ENCODE measurements around the gene IRS2.

DNA sequence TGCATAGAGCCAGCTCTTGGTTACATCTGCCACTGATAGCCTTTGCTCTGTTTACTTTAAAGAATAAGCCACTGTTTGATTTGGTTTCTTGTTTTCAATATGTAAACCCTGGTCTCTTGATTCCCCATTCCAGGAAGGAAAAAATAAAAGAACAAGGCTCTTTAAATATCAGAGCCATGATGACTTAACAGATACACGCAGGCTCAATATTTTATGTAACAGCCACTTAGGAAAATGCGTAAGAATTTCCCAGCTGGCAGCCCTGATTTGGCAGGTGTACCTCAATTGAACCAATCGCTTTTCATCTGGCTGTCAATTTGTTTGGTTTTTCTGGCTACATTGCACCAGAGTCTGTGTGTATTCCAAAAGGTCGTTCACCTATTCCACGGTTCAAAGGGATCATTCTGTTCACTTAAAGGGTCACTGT, 65.6 kb downstream of the IRS2 start:
- TF ChIP-seq CTCF (conservative IDR thresholded peaks at IDR 0.05; ENCODE audit: low read length) (no peak), EZH2phosphoT487 (IDR thresholded peaks at IDR 0.05; ENCODE audit: borderline replicate concordance, low read depth, low read length) (no peak)

Measured in OCI-LY7 (cell line).